Naive thymus-derived CD4-positive, alpha-beta T cell (primary cell): ENCODE results near the gene PISD. TPM values are rescaled to one million over a fixed set of nuclear protein-coding genes. Genes with fewer than 3 reads are reported as not detected.

Source experiments
- ATAC-seq: fragments of 150-1000 bp; cut with Tn5 transposase; 2 replicates; pipeline ENCODE4 v1.10.0; 2021; ENCODE audit warnings: mild to moderate bottlenecking, moderate library complexity
- CTCF ChIA-PET: fragments of 350-600 bp; sonication (Branson Sonifier 250); formaldehyde crosslinking; loops from one replicate; lab custom pipeline; 2021; ENCODE audit warnings: antibody characterized with exemption; lab: Charles Lee
- POLR2A ChIA-PET: fragments of 350-600 bp; sonication (Branson Sonifier 250); formaldehyde crosslinking; loops from one replicate; lab custom pipeline; 2021; ENCODE audit warnings: antibody characterized with exemption, inconsistent platforms; lab: Charles Lee
- DNase-seq, 9 donors: peaks; one replicate each; pipeline versions ENCODE4 v3.0.0 to v3.0.0-alpha.2; 2020 to 2022; ENCODE audit warnings: mixed read lengths in 1 of 9
- H3K27ac ChIP-seq: one replicate; pipeline ENCODE4 v1.7.0; 2013; ENCODE audit warnings: mild to moderate bottlenecking, low read depth, low read length, moderate library complexity
- H3K27me3 ChIP-seq, 2 donors: one replicate each; pipeline ENCODE4 v1.7.0; 2013; ENCODE audit warnings: low read length in 2 of 2, mild to moderate bottlenecking in 2 of 2, moderate library complexity in 2 of 2; ENCODE audit not compliant: control insufficient read depth in 2 of 2, insufficient read depth in 2 of 2
- H3K36me3 ChIP-seq, 3 experiments: 1 replicate in 2 of 3; 2 replicates in 1 of 3; pipeline ENCODE4 v1.7.0; 2013; ENCODE audit warnings: low read length in 3 of 3, mild to moderate bottlenecking in 3 of 3, moderate library complexity in 1 of 3; ENCODE audit not compliant: insufficient read depth in 3 of 3, control insufficient read depth in 2 of 3
- H3K4me1 ChIP-seq, 2 donors: one replicate each; pipeline ENCODE4 v1.7.0; 2013; ENCODE audit warnings: low read length in 2 of 2, mild to moderate bottlenecking in 2 of 2, moderate library complexity in 1 of 2; ENCODE audit not compliant: control insufficient read depth in 2 of 2, insufficient read depth in 2 of 2
- H3K4me3 ChIP-seq: 2 replicates; pipeline ENCODE4 v1.7.0; 2013; ENCODE audit warnings: mild to moderate bottlenecking, low read length
- H3K9me3 ChIP-seq, 3 experiments: 1 replicate in 2 of 3; 2 replicates in 1 of 3; pipeline ENCODE4 v1.7.0; 2013; ENCODE audit warnings: low read length in 3 of 3; ENCODE audit not compliant: control insufficient read depth in 2 of 3
- H3K27ac Mint-ChIP-seq, 9 donors: one replicate each; pipeline ENCODE4 v1.8.0; 2020 to 2022; ENCODE audit warnings: mixed read lengths in 9 of 9, mild to moderate bottlenecking in 8 of 9, moderate library complexity in 5 of 9, inconsistent platforms in 2 of 9
- H3K27me3 Mint-ChIP-seq, 5 donors: one replicate each; pipeline ENCODE4 v1.8.0; 2021 to 2022; ENCODE audit warnings: mixed read lengths in 5 of 5, mild to moderate bottlenecking in 1 of 5
- H3K36me3 Mint-ChIP-seq, 5 donors: one replicate each; pipeline ENCODE4 v1.8.0; 2020 to 2022; ENCODE audit warnings: mixed read lengths in 5 of 5, mild to moderate bottlenecking in 3 of 5, inconsistent platforms in 1 of 5
- H3K4me1 Mint-ChIP-seq, 7 donors: one replicate each; pipeline ENCODE4 v1.8.0; 2020 to 2022; ENCODE audit warnings: mixed read lengths in 7 of 7, mild to moderate bottlenecking in 3 of 7, inconsistent platforms in 1 of 7
- H3K4me3 Mint-ChIP-seq, 10 donors: one replicate each; pipeline ENCODE4 v1.8.0; 2020 to 2022; ENCODE audit warnings: mild to moderate bottlenecking in 10 of 10, mixed read lengths in 10 of 10, moderate library complexity in 6 of 10, inconsistent platforms in 2 of 10
- H3K9me3 Mint-ChIP-seq, 11 donors: one replicate each; pipeline ENCODE4 v1.8.0; 2020 to 2022; ENCODE audit warnings: mixed read lengths in 11 of 11, mild to moderate bottlenecking in 4 of 11, inconsistent platforms in 1 of 11, moderate library complexity in 1 of 11
- intact Hi-C, 2 donors: fragments of 100-400 bp; cut with micrococcal nuclease; formaldehyde crosslinking; loops; one replicate each; pipeline ENCODE4 v1.15.1; 2023
- polyA plus RNA-seq, 2 donors: library from polyadenylated mRNA; unstranded; fragments of 300-500 nt; fragmentation: Illumina TruSeq; gene quantifications; one replicate each; pipeline ENCODE4 v1.2.3, GENCODE V29; 2021
- total RNA-seq, 6 experiments: library from RNA in 5 of 6; stranded (reverse) in 5 of 6; gene quantifications; 1 replicate in 5 of 6; 2 replicates in 1 of 6; pipeline ENCODE4 v1.2.3 and lab custom pipeline; 2021 to 2026

The PISD gene
- total and polyA plus RNA-seq, 7 experiments from 2014 or later: 15.3 to 47.8 (median 31.5) TPM

- no peak for ATAC-seq
Measured at GRCh38 chr22:31610611-31611010, 51.4 kb downstream of the PISD start.

DNA sequence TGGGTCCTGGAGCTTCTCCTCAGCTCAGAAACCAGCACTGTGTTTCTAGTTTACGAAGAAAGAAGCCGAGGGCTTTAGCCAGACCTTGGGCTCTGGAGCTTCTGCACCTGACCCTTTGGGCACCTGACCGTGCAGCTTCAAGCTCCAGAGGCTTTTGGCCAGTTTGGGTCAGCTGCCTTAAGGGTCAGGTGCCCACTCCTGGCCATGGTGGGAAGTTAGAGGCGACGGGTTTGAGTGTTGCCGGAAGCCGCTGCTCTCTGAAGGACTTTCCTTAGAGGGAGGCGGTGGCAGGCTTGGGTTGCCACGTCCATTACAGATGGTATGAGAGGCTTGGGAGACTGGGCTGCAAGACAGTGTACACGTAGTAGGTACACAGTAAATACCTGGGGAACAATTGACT is 52.3 kb downstream of the PISD start:
- Mint-ChIP-seq H3K9me3 (peaks cover 0 to 2% (median 0%) of the 10 kb centered on the region in 11 donors), H3K4me1 (peaks cover 0 to 6% (median 0%) of the 10 kb centered on the region in 7 donors), H3K36me3 (peaks cover 7 to 32% (median 9%) of the 10 kb centered on the region in 5 donors), H3K27ac (peak overlapping the region in 2 of 9 donors; percentile 28 to 49), H3K27me3 (no peaks in the 10 kb centered on the region), H3K4me3 (no peak overlapping the region)
- Histone ChIP-seq H3K27ac (no peak overlapping the region), H3K4me1 (no peaks in the 10 kb centered on the region), H3K27me3 (no peaks in the 10 kb centered on the region), H3K9me3 (no peaks in the 10 kb centered on the region), H3K4me3 (no peak overlapping the region), H3K36me3 (peaks cover 0 to 87% (median 15%) of the 10 kb centered on the region in 3 experiments)
- POLR2A ChIA-PET: no interaction called here
- DNase-seq: no peak
- intact Hi-C loops: no loop called here
- CTCF ChIA-PET: no interaction called here
- ATAC-seq: no peak

More at GRCh38 chr22:31610611-31611010, 51.4 kb downstream of the PISD start:
- H3K27ac ChIP-seq: no peak overlapping the region
- Mint-ChIP-seq H3K36me3 (peaks cover 7 to 27% (median 9%) of the 10 kb centered on the region in 5 donors), H3K4me1 (peaks cover 3 to 6% (median 5%) of the 10 kb centered on the region in 7 donors), H3K4me3 (no peak overlapping the region), H3K27me3 (no peaks in the 10 kb centered on the region), H3K27ac (peak overlapping the region in 1 of 9 donors; percentile 56), H3K9me3 (no peaks in the 10 kb centered on the region)
- no peaks in the 10 kb centered on the region for H3K27me3 ChIP-seq
- H3K4me3 ChIP-seq: no peak overlapping the region
- H3K9me3 ChIP-seq: no peaks in the 10 kb centered on the region
- intact Hi-C loops: no loop called here
- peaks cover 0 to 86% (median 15%) of the 10 kb centered on the region in 3 experiments for H3K36me3 ChIP-seq
- H3K4me1 ChIP-seq: no peaks in the 10 kb centered on the region
- CTCF ChIA-PET: no interaction called here
- POLR2A ChIA-PET: no interaction called here
- DNase-seq: no peak

DNA sequence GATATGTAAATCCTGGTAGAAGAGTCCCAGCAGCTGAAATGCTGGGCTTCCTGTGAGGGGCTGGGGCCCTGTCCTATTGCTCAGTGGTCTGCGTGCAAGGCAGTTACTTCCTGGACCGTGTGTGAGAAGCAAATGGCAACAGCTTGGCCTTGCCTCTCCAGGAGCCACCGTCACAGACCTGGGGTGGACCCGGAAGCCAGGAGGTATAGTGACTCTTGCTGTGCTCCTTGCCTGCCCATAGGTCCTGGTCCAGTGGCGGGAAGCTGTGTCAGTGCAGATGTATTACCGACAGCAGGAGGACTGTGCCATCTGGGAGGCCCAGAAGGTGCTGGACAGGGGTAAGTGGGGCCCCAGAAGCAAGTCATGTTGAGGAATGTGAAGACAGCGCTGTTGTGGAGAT is 54.3 kb downstream of the PISD start:
- ChIA-PET CTCF (no interaction called here), POLR2A (no interaction called here)
- Mint-ChIP-seq H3K27me3 (no peaks in the 10 kb centered on the region), H3K4me3 (peak overlapping the region in 1 of 10 donors; percentile 21), H3K36me3 (peaks cover 3 to 32% (median 13%) of the 10 kb centered on the region in 5 donors), H3K4me1 (no peaks in the 10 kb centered on the region), H3K27ac (peak overlapping the region in 2 of 9 donors; percentile 22 to 51), H3K9me3 (peaks cover 0 to 2% (median 0%) of the 10 kb centered on the region in 11 donors)
- peaks cover 0 to 91% (median 22%) of the 10 kb centered on the region in 3 experiments for H3K36me3 ChIP-seq
- ATAC-seq (no peak), DNase-seq (no peak)
- intact Hi-C loops: no loop called here
- H3K4me3 ChIP-seq: no peak overlapping the region
- H3K9me3 ChIP-seq: no peaks in the 10 kb centered on the region
- H3K27ac ChIP-seq: no peak overlapping the region
- no peaks in the 10 kb centered on the region for H3K4me1 ChIP-seq
- H3K27me3 ChIP-seq: no peaks in the 10 kb centered on the region

DNA sequence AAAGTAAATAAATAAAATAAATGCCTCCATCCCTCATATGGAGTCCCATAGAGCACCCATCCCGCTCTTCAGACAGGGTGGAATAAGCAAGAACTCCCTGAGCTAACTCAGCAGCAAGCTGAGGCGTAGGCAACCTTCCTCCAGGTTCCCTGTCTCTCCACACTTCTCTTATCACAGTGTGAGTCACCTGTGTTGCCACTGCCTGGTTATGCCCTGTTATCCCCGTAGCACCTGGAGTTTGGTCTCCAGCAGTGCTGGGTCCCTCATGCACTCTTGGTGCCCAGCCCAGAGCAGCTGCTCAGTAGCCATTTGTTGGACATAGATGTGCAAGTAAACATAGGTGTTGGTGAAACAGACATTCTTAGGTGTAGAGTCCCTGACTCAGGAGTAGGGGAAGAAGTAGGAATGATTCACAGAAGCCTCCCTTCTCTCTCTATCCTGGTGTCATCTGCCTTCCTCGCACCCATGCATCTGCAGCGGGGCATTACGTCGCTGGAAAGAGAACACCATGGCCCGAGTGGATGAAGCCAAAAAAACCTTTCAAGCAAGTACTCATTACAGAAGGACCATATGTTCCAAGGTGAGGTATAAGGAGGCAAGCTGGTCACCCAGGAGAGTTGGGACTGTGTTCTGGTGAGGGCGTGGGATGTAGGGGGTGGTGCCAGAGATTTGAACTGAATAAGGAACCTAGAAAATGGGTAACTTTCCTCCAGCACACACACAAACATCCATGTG is 56.0 kb downstream of the PISD start:
- peak overlapping the region in 3 of 9 donors; percentile 15 to 53 (median 52) for H3K27ac Mint-ChIP-seq
- POLR2A ChIA-PET: no interaction called here
- no peaks in the 10 kb centered on the region for H3K27me3 Mint-ChIP-seq
- no peak overlapping the region for H3K4me3 Mint-ChIP-seq
- H3K9me3 Mint-ChIP-seq: peaks cover 0 to 2% (median 0%) of the 10 kb centered on the region in 11 donors
- CTCF ChIA-PET: interaction anchor here (1.4 kb wide), 1 partner anchor 28 kb away, joined by 4 read pairs; no protein-coding TSS in a partner anchor
- Histone ChIP-seq H3K4me1 (no peaks in the 10 kb centered on the region), H3K4me3 (no peak overlapping the region), H3K9me3 (no peaks in the 10 kb centered on the region), H3K27ac (no peak overlapping the region), H3K27me3 (no peaks in the 10 kb centered on the region), H3K36me3 (peaks cover 0 to 94% (median 14%) of the 10 kb centered on the region in 3 experiments)
- DNase-seq: no peak
- intact Hi-C loops: no loop called here
- no peak for ATAC-seq
- H3K36me3 Mint-ChIP-seq: peaks cover 3 to 37% (median 13%) of the 10 kb centered on the region in 5 donors
- no peaks in the 10 kb centered on the region for H3K4me1 Mint-ChIP-seq

DNA sequence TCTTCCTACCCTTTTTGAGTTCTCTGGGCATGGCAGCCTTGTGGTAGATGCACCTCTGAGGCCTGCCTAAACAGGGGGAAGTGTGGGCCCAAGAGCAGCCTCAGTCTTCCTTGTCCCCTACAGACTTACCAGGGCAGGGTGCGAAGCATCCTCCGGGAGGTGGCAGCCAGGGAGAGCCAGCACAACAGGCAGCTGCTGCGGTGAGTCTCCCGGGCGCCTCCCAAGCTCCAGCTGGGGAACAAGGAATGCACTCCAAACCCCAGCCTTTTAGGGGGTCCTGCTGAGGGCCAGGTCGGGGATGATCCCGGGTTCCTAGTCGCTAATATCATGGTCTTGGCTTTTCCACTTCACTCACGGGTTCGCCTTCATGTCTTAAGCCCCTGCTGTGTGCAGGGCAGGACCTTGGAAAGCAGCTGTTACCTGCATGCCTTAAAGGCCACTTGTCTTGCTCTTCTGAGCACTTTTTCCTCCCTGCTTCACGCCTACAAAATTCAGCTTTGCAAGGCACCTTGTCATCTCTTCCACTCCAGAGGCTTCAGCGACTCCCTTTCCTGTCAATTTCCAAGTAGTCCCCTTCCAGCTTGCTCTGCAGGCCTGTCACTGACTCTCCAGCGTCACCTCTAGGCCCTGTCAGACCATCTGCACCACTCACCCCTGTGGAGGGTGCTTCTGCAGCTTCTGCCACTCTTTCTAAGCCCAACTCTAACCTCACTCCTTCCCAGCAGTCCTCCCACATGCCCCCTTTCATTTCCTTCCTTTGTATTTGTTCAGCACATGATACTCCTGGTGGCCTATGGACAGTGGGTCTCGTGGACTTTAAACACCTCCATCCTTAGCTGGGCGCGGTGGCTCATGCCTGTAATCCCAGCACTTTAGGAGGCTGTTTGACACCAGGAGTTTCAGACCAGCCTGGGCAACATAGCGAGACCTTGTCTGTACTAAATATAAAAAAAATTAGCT is 57.0 kb downstream of the PISD start:
- Histone ChIP-seq H3K4me3 (no peak overlapping the region), H3K27ac (no peak overlapping the region), H3K36me3 (peaks cover 0 to 92% (median 13%) of the 10 kb centered on the region in 3 experiments), H3K27me3 (no peaks in the 10 kb centered on the region), H3K4me1 (no peaks in the 10 kb centered on the region), H3K9me3 (no peaks in the 10 kb centered on the region)
- Mint-ChIP-seq H3K9me3 (peaks cover 0 to 2% (median 0%) of the 10 kb centered on the region in 11 donors), H3K27me3 (no peaks in the 10 kb centered on the region), H3K36me3 (peaks cover 3 to 37% (median 17%) of the 10 kb centered on the region in 5 donors), H3K27ac (peak overlapping the region in 5 of 9 donors; percentile 9 to 76 (median 31)), H3K4me1 (peaks cover 0 to 7% (median 0%) of the 10 kb centered on the region in 7 donors), H3K4me3 (no peak overlapping the region)
- ChIA-PET POLR2A (no interaction called here), CTCF (interaction anchor here (1.4 kb wide), 1 partner anchor 29 kb away, joined by 4 read pairs; no protein-coding TSS in a partner anchor)
- ATAC-seq (no peak), DNase-seq (no peak)
- intact Hi-C loops: no loop called here

- no peak for DNase-seq
- Mint-ChIP-seq H3K4me3 (no peak overlapping the region), H3K36me3 (peaks cover 3 to 34% (median 15%) of the 10 kb centered on the region in 5 donors), H3K4me1 (peaks cover 0 to 7% (median 0%) of the 10 kb centered on the region in 7 donors), H3K27me3 (no peaks in the 10 kb centered on the region), H3K9me3 (peaks cover 0 to 2% (median 0%) of the 10 kb centered on the region in 11 donors), H3K27ac (peak overlapping the region in 5 of 9 donors; percentile 2 to 46 (median 33))
- H3K27ac ChIP-seq: no peak overlapping the region
- CTCF ChIA-PET: interaction anchor here (1.4 kb wide), 1 partner anchor 30 kb away, joined by 4 read pairs; no protein-coding TSS in a partner anchor
- ATAC-seq: no peak
- no peaks in the 10 kb centered on the region for H3K27me3 ChIP-seq
- intact Hi-C loops: no loop called here
- no peaks in the 10 kb centered on the region for H3K4me1 ChIP-seq
- no peaks in the 10 kb centered on the region for H3K9me3 ChIP-seq
- H3K4me3 ChIP-seq: no peak overlapping the region
- H3K36me3 ChIP-seq: peaks cover 0 to 84% (median 7%) of the 10 kb centered on the region in 3 experiments
- POLR2A ChIA-PET: no interaction called here
Measured at GRCh38 chr22:31604137-31604705, 57.8 kb downstream of the PISD start.
